Duodenal mucosa (tissue), 2 donors: Measurements from ENCODE around the gene SKIL.
"Not testable (repeated sequence)": the region's sequence is repeated elsewhere in the genome, so short reads cannot be mapped to it uniquely, and the experiment has no call there.

Experiments used
- H3K27ac ChIP-seq: one replicate; pipeline ENCODE4 v1.7.0; 2013; ENCODE audit warnings: low read depth, low read length
- H3K27me3 ChIP-seq, 2 donors: one replicate each; pipeline ENCODE4 v1.7.0; 2013; ENCODE audit warnings: low read length in 2 of 2, control low read depth in 1 of 2; ENCODE audit not compliant: insufficient read depth in 2 of 2, control insufficient read depth in 1 of 2
- H3K36me3 ChIP-seq, 2 donors: one replicate each; pipeline ENCODE4 v1.7.0; 2013; ENCODE audit warnings: low read length in 2 of 2, control low read depth in 1 of 2; ENCODE audit not compliant: insufficient read depth in 2 of 2, control insufficient read depth in 1 of 2
- H3K4me1 ChIP-seq, 2 donors: one replicate each; pipeline ENCODE4 v1.7.0; 2013; ENCODE audit warnings: low read length in 2 of 2, control low read depth in 1 of 2; ENCODE audit not compliant: insufficient read depth in 2 of 2, control insufficient read depth in 1 of 2
- H3K4me3 ChIP-seq, 2 donors: one replicate each; pipeline ENCODE4 v1.7.0; 2013; ENCODE audit warnings: low read length in 2 of 2, low read depth in 1 of 2
- H3K9ac ChIP-seq, 2 donors: one replicate each; pipeline ENCODE4 v1.7.0; 2013; ENCODE audit warnings: low read length in 2 of 2, low read depth in 1 of 2
- H3K9me3 ChIP-seq, 2 donors: one replicate each; pipeline ENCODE4 v1.7.0; 2013; ENCODE audit warnings: low read length in 2 of 2, control low read depth in 1 of 2; ENCODE audit not compliant: control insufficient read depth in 1 of 2

SKIL gene

DNA sequence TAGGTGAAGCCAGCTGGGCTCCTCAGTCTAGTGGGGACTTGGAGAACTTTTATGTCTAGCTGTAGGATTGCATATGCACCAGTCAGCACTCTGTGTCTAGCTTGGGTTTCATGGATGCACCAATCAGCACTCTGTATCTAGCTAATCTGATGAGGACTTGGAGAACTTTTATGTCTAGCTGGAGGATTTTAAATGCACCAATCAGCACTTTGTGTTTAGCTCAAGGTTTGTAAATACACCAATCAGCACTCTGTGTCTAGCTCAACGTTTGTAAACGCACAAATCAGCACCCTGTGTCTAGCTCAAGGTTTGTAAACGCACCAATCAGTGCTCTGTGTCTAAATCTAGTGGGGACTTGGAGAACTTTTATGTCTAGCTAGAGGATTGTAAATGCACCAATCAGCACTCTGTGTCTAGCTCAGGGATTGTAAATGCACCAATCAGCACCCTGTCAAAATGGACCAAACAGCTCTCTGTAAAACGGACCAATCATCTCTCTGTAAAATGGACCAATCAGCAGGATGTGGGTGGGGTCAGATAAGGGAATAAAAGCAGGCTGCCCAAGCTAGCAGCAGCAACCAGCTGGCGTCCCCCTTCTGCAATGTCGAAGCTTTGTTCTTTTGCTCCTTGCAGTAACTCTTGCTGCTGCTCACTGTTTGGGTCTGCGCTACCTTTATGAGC lies 29.5 kb upstream of the SKIL start:
- H3K9ac ChIP-seq, H3K9me3 ChIP-seq, H3K36me3 ChIP-seq, H3K27me3 ChIP-seq, H3K27ac ChIP-seq, H3K4me3 ChIP-seq: not testable (repeated sequence)
- H3K4me1 ChIP-seq = peaks cover 8 to 14% of the 10 kb centered on the region in 2 donors

DNA sequence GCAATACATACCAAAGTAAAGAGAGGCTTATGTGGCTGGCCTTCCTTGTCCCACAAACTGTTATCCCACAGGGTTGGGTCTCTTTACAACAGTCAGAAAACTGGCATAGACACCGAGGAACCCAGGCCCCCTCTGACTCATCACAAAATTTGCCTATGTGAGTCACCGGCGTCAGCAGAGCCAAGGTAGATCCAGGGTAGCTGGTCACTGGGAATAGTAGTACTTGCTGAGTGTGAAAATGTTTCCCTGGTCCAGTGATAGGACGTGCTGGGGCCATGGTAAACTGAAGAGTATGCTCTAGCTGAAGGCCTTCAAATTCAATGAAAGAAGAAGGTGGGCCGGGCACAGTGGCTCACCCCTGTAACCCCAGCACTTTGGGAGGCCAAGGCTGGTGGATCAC lies 27.1 kb upstream of the SKIL start:
- Histone ChIP-seq H3K27ac (no peak overlapping the region), H3K27me3 (no peaks in the 10 kb centered on the region), H3K9me3 (peaks cover 0 to 3% of the 10 kb centered on the region in 2 donors)

DNA sequence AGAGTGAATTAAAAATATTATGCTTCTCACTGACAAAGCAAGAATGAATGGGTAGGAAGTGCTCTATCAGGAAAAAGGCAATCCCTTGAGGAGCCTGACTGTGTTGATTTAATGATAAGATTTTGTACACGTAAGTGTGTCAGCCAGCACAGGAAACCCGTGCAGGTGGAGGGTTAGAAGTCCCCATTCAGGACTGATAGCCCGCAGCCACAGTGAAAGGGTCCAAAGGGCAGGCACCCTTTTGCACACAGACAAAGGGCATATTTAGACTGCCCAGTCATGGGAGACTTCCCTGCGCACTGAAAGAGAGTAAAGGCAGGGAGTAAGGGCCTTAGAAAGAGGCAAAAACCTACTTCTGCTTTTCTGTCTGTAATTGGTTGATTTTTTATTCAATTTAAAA lies 26.4 kb upstream of the SKIL start:
- Histone ChIP-seq H3K9ac (no peak overlapping the region), H3K4me3 (no peak overlapping the region), H3K36me3 (no peaks in the 10 kb centered on the region), H3K27ac (no peak overlapping the region), H3K9me3 (peaks cover 0 to 3% of the 10 kb centered on the region in 2 donors), H3K4me1 (peaks cover 8 to 14% of the 10 kb centered on the region in 2 donors), H3K27me3 (no peaks in the 10 kb centered on the region)

More for the DNA sequence above, 27.1 kb upstream of the SKIL start:
- H3K4me1 ChIP-seq = peaks cover 8 to 14% of the 10 kb centered on the region in 2 donors
- H3K36me3 ChIP-seq = no peaks in the 10 kb centered on the region
- no peak overlapping the region for H3K9ac ChIP-seq
- H3K4me3 ChIP-seq = no peak overlapping the region

DNA sequence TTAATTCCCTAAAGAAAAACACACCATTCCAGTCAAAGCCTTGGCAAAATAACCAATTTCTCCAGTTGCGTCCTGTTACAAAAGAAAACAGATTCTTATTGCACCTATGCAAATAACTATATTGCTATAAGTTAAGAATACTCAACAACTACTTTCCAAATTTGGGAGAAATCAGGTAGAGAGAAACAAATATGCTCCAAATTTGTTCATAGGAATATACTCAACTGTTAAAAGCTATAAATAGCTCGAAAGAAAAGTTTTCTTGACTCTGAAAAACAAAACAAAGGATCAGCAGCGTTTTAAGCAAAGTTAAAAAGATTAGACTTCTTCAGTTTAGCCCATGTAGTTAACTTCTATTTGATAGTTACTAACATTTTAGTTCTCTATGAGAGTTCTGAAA lies 20.1 kb upstream of the SKIL start:
- Histone ChIP-seq H3K9me3 (peaks cover 0 to 4% of the 10 kb centered on the region in 2 donors), H3K4me1 (no peaks in the 10 kb centered on the region), H3K27ac (no peak overlapping the region), H3K36me3 (no peaks in the 10 kb centered on the region), H3K27me3 (no peaks in the 10 kb centered on the region), H3K4me3 (no peak overlapping the region), H3K9ac (no peak overlapping the region)

DNA sequence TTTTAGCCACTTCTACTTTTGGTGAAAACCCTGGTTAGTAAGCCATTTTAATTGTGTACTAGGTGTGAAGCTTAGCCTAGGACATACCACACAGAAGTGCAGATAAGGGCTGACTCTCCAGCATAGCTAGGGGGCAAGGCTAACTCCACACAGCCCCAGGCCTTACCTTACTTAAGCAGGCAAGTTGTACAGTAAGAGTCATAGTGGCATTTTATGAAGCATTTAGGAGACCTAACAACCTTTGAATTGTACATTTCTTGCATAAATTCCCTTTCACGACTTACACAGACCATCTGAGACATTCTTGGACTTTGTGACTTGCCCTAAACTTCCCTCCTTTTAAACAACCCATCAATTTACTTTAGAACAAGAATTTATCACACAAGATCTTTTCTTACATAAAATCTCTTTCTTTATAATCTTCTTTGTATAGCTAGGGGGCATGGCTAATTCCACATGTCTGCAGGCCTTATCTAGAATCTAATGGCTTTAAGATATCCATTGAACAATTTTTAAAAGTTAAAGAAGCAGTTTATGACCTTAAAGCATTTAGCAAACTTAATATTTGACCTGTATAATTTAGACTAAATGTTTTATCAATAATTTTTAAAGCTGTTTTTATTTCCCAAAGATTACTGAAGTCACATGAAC lies 18.7 kb upstream of the SKIL start:
- H3K27ac ChIP-seq = no peak overlapping the region
- no peak overlapping the region for H3K9ac ChIP-seq
- no peaks in the 10 kb centered on the region for H3K36me3 ChIP-seq
- H3K4me1 ChIP-seq = no peaks in the 10 kb centered on the region
- no peaks in the 10 kb centered on the region for H3K27me3 ChIP-seq
- H3K4me3 ChIP-seq = no peak overlapping the region
- H3K9me3 ChIP-seq = peaks cover 0 to 4% of the 10 kb centered on the region in 2 donors

DNA sequence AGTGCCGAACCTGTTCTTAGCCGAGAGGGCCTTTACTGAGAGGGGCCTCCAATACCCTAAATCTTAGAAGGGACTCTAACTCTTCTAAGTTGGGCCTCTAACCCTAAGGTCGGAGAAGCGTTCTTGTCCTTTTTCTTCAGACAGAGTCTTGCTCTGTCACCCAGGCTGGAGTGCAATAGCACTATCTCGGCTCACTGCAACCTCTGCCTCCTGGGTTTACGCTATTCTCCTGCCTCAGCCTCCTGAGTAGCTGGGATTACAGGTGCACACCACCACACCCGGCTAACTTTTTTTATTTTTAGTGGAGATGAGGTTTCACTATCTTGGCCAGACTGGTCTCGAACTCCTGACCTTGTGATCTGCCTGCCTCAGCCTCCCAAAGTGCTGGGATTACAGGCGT lies 15.2 kb upstream of the SKIL start:
- not testable (repeated sequence) for H3K27ac ChIP-seq, H3K27me3 ChIP-seq, H3K4me1 ChIP-seq, H3K4me3 ChIP-seq, H3K9me3 ChIP-seq, H3K36me3 ChIP-seq, H3K9ac ChIP-seq

DNA sequence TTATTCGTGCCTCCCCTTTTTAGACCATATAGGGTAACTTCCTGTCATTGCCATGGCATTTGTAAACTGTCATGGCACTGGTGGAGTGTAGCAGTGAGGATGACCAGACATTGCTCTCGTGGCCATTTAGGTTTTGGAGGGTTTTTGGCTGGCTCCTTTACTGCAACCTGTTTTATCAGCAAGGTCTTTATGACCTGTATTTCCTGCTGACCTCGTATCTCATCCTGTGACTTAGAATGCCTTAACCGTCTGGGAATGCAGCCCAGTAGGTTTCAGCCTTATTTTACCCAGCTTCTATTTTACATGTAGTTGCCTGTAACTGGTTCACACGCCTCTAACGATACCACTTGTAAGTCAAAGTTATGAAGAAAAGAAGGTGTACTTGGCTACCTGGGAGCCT lies 13.7 kb upstream of the SKIL start:
- H3K4me3 ChIP-seq, H3K36me3 ChIP-seq, H3K27ac ChIP-seq, H3K27me3 ChIP-seq, H3K9me3 ChIP-seq, H3K9ac ChIP-seq, H3K4me1 ChIP-seq: not testable (repeated sequence)

DNA sequence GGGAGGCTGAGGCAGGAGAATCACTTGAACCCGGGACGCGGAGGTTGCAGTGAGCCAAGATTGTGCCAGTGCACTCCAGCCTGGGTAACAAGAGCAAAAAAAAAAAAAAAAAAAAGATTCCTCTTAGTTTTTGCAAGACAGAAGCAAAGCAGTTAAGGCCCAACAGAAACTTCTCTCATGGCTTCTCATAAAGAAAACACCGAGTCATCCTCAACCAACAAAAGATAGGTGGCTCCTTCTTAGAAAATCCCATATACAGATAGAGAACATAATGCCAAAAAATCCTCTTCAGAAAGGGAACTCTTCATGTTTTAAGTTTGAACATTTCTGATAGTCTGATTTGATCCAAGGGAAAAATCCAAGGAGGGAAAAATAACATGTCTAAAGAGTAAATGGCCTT lies 12.5 kb upstream of the SKIL start:
- Histone ChIP-seq H3K4me3 (no peak overlapping the region), H3K36me3 (no peaks in the 10 kb centered on the region), H3K9ac (no peak overlapping the region), H3K27ac (no peak overlapping the region), H3K27me3 (no peaks in the 10 kb centered on the region), H3K9me3 (no peaks in the 10 kb centered on the region), H3K4me1 (peaks cover 0 to 6% of the 10 kb centered on the region in 2 donors)

DNA sequence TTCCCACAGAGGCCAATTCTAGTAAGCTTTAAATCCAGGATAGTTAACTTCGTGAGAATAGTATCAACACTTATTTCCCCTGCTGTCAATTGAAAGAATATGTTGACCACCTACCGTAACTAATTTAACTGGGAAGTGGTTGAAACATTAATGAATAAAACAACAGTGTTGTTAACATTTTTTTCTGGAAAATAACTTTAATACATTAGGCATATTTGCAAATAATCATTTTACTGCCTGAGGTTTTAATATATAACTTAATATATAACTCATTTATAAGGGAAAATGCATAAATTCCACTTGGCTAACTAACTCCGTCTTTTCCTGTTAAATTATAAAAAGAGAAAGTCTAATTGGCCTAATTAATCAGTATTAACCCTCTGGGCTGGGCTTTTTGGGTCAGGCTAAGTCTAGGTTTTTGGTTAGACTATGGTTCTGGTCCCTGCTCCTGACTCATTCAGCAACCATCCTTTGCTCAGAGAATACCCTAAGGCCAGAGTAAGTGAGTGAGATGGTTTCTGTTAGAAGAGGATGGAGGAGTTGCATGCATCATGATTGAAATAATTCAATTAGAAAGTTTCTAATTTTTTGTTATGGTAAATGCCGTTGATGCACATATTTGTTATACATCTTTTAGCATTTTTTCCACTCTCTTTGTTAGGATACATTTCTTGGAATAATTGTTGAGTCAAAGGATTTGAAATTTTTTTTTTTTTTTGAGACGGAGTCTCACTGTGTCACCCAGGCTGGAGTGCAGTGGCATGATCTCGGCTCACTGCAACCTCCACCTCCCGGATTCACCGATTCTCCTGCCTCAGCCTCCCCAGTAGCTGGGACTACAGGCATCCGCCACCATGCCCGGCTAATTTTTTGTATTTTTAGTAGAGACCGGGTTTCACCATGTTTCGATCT lies 10.8 kb upstream of the SKIL start:
- Histone ChIP-seq H3K27ac (no peak overlapping the region), H3K4me3 (no peak overlapping the region), H3K9ac (no peak overlapping the region), H3K9me3 (no peaks in the 10 kb centered on the region), H3K4me1 (peaks cover 0 to 6% of the 10 kb centered on the region in 2 donors), H3K36me3 (no peaks in the 10 kb centered on the region), H3K27me3 (no peaks in the 10 kb centered on the region)
